Putamen (tissue), 1 donor: ENCODE results near the gene DPY19L2.
"Not testable (repeated sequence)": the region's sequence is repeated elsewhere in the genome, so short reads cannot be mapped to it uniquely, and the experiment has no call there.

Source experiments
- DNase-seq: peaks from one replicate; pipeline ENCODE4 v3.0.0-alpha.2; 2016; ENCODE audit warnings: low spot score

DPY19L2 gene

GRCh38 chr12:63658501-63658900 is 9.8 kb downstream of the DPY19L2 start:
- DNase-seq: not testable (repeated sequence)

GRCh38 chr12:63656407-63656806 is 11.9 kb downstream of the DPY19L2 start:
- DNase-seq: not testable (repeated sequence)

GRCh38 chr12:63655543-63656257 is 12.6 kb downstream of the DPY19L2 start:
- not testable (repeated sequence) for DNase-seq

- DNase-seq: not testable (repeated sequence)
Measured at GRCh38 chr12:63654481-63654880, 13.8 kb downstream of the DPY19L2 start.

- not testable (repeated sequence) for DNase-seq
Measured at GRCh38 chr12:63649517-63649916, 18.8 kb downstream of the DPY19L2 start.

- DNase-seq: not testable (repeated sequence)
Measured at GRCh38 chr12:63643381-63644140, 24.7 kb downstream of the DPY19L2 start.

- DNase-seq: not testable (repeated sequence)
Measured at GRCh38 chr12:63624258-63624657, 44.0 kb downstream of the DPY19L2 start.

GRCh38 chr12:63615544-63615943 is 52.7 kb downstream of the DPY19L2 start:
- not testable (repeated sequence) for DNase-seq

GRCh38 chr12:63611285-63611684 is 57.0 kb downstream of the DPY19L2 start:
- not testable (repeated sequence) for DNase-seq

- DNase-seq: not testable (repeated sequence)
Measured at GRCh38 chr12:63609281-63609680, 59.0 kb downstream of the DPY19L2 start.

GRCh38 chr12:63604985-63605384 is 63.3 kb downstream of the DPY19L2 start:
- not testable (repeated sequence) for DNase-seq

GRCh38 chr12:63594828-63595227 is 73.5 kb downstream of the DPY19L2 start:
- not testable (repeated sequence) for DNase-seq

GRCh38 chr12:63584426-63584825 is 83.9 kb downstream of the DPY19L2 start:
- not testable (repeated sequence) for DNase-seq

GRCh38 chr12:63583289-63583688 is 85.0 kb downstream of the DPY19L2 start:
- DNase-seq: not testable (repeated sequence)

- DNase-seq: not testable (repeated sequence)
Measured at GRCh38 chr12:63577631-63578030, 90.7 kb downstream of the DPY19L2 start.

GRCh38 chr12:63572038-63572437 is 96.3 kb downstream of the DPY19L2 start:
- DNase-seq: not testable (repeated sequence)

- DNase-seq: not testable (repeated sequence)
Measured at GRCh38 chr12:63558445-63558844, 109.8 kb downstream of the DPY19L2 start.

- DNase-seq: not testable (repeated sequence)
Measured at GRCh38 chr12:63551397-63551796, 116.9 kb downstream of the DPY19L2 start.

- not testable (repeated sequence) for DNase-seq
Measured at GRCh38 chr12:63549034-63549433, 119.3 kb downstream of the DPY19L2 start.

- DNase-seq: not testable (repeated sequence)
Measured at GRCh38 chr12:63545298-63545916, 122.9 kb downstream of the DPY19L2 start.

GRCh38 chr12:63538656-63539055 is 129.6 kb downstream of the DPY19L2 start:
- not testable (repeated sequence) for DNase-seq

GRCh38 chr12:63537838-63538237 is 130.5 kb downstream of the DPY19L2 start:
- not testable (repeated sequence) for DNase-seq
